Measurements from ENCODE around the gene ANTXR2. TPM values are rescaled to one million over a fixed set of nuclear protein-coding genes. Genes with fewer than 3 reads are reported as not detected.

ANTXR2 gene
- total RNA-seq, 1 donor from 2014 or later: 14.4 TPM

DNA sequence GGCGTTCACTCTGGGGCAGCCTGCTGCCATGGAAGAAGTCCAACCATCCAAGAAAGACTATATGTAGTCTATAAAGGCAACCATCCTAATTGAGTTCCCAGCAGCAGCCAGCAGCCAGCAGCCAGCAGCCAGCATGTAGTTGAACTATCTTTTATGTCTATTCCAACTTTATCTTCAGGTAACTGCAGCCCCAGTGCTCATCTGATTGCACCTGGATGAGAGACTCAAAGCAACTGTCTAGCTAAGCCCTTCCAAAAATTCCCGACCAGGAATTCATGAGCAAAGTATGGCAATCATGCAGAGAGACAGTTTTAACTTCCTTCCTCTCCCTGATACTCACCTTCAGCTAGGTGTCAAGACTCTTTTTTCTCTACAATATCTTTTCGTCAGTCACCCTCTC lies 216.8 kb downstream of the ANTXR2 start:
- DNase-seq (ENCODE audit: low read depth): no peak

DNA sequence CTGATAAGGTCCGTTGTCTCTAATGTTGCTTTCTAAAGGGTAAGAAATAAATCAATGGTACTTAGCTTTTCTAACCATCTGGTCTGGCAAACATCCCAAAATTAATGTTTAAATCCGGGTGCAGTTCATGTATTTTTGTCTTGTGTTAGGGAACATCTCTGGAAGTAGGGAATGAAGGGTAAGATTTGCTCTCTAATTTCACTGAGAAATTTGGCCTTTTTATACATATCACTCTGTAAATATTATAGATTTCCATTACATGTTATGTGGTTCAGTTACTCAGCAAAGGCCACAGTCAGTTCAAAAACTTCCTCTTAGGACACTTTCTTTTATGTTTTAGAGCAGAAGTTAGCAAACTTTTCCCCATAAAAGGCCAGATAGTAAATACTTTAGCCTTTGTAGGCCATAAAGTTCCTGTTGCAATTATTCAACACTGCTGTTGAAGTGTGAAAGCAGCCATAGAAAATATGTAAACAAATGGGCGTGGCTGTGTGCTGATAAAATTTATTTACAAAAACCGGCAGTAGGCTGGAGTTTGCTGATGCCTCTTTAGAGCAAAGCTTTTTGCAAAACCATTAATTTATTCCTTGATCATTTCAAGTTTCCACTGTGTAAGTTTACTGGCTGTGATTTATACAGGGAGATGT lies 218.1 kb downstream of the ANTXR2 start:
- TF ChIP-seq, protein P1, sequence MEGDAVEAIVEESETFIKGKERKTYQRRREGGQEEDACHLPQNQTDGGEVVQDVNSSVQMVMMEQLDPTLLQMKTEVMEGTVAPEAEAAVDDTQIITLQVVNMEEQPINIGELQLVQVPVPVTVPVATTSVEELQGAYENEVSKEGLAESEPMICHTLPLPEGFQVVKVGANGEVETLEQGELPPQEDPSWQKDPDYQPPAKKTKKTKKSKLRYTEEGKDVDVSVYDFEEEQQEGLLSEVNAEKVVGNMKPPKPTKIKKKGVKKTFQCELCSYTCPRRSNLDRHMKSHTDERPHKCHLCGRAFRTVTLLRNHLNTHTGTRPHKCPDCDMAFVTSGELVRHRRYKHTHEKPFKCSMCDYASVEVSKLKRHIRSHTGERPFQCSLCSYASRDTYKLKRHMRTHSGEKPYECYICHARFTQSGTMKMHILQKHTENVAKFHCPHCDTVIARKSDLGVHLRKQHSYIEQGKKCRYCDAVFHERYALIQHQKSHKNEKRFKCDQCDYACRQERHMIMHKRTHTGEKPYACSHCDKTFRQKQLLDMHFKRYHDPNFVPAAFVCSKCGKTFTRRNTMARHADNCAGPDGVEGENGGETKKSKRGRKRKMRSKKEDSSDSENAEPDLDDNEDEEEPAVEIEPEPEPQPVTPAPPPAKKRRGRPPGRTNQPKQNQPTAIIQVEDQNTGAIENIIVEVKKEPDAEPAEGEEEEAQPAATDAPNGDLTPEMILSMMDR (conservative IDR thresholded peaks at IDR 0.05; ENCODE audit: low read depth, low read length): no peak
- H3K4me3 ChIP-seq (ENCODE audit: low read depth, low read length): no peak overlapping the region
- DNase-seq (ENCODE audit: low read depth): no peak

More for the DNA sequence above, 216.8 kb downstream of the ANTXR2 start:
- TF ChIP-seq, protein P1 (conservative IDR thresholded peaks at IDR 0.05; ENCODE audit: low read depth, low read length): no peak
- no peak overlapping the region for H3K4me3 ChIP-seq (ENCODE audit: low read depth, low read length)

DNA sequence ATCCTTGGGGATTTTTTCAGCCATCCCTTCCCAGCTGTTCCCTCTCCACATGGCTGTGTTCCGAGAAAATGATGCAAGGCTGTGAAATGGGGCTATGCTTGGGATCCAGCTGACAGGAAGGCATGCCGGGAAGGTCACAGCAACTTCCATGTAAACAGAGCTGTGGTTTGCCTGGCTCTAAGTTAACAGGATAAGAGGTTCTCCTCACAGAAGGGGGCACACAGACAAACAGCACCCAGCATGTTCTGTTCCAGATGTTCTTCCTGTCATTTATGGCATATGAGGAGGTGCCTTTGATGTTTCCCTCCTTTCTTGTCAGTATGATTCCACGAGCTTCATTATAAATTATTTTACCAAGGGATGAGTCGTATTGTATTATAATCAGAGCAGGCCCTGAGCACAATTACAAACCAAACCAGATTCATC lies 220.7 kb downstream of the ANTXR2 start:
- TF ChIP-seq, protein P1 (conservative IDR thresholded peaks at IDR 0.05; ENCODE audit: low read depth, low read length): no peak
- no peak overlapping the region for H3K4me3 ChIP-seq (ENCODE audit: low read depth, low read length)
- no peak for DNase-seq (ENCODE audit: low read depth)

DNA sequence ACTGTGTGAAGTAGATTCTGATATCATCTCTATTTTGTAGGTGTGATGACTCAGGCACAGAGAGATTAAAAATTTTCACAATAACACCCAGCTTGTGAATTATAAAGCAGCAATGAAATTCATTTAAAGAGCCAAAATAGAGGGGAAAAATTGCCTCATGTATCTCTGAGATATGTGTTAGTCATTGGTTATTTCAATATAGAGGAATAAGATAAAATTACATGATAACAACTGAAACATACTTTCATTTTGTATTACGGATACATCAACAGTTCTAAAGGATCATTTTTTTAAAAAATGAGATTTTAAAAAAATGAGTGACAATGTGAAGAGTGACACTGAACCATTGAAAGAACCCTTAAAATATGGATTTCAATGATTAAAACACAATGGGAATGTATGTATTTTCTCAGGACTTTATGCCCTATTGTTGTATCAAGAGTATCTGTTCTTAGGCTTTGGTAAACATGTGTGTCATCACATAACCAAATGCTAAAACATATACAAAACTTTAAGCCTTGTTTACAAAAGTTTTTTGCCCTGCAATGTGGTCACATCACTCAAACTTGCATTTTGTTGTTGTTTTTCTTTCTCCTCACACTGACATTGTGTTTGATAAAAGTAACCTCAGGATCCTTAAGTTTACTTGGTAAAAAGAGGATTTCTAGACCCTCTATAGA lies 221.3 kb downstream of the ANTXR2 start:
- DNase-seq (ENCODE audit: low read depth): no peak
- TF ChIP-seq, protein P1 (conservative IDR thresholded peaks at IDR 0.05; ENCODE audit: low read depth, low read length): no peak
- H3K4me3 ChIP-seq (ENCODE audit: low read depth, low read length): no peak overlapping the region

Other genes starting within 250 kb of the ANTXR2 start
- 0.51 and 3.7 TPM in 2 replicates for gene PRDM8, start 124.3 kb upstream of the ANTXR2 start, total RNA-seq
- gene FGF5, start 193.4 kb upstream of the ANTXR2 start, total RNA-seq: 2.3 and 5.8 TPM in 2 replicates

Measured in epithelial cell of proximal tubule (primary cell).